Embryonic facial prominence (tissue), 1 donor: ENCODE measurements around the gene CACNG4.

Experiments used
- DNase-seq: peaks from one replicate; pipeline ENCODE4 v3.0.0-alpha.2; 2016; ENCODE audit errors: extremely low spot score

CACNG4 gene

DNA sequence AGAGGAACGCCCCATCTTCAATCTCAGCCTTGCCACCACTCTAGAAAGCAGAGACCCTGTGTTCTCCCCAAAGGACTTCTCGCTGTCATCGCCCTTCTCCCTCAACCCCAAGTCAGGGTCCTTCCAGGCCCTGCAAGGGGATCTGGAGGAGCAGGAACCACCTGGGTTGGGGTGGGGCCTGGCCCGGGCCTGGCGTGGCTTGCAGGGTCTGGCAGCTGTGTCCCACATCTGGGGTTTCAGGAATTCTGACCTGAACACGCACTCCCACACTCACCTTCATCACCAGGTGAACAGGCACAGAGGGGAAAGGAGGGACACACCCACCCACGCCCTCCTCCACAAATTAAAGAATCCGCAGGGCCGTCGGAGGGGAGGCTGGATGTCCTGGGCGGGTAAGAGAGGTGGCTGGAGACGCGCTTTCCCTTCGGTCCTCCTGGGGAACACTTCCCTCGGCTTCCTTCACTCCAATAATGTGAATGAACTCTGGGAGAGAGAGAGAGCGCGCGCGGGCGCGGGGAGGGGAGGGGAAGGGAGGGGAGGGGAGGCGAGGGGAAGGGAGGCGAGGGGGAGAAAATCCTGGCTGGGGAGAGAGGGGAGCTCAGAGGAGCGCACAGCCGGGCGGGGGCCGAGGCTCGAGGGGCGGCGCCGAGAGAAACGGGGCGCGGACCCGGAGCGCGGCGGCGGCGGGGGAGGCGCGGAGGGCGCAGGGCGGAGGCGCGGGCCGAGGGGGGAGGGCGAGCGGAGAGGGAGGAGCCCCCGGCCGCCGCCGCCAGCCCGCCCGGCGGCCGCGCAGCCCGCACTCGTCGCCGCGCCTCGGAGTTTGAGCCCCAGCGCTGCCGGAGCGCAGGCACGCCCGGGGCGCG is at the start of gene CACNG4:
Gene CACNG4 (plus strand): TSS at position 799 of the 863 bp plus-strand sequence. CDS start 205 bp downstream, outside the sequence.
- no peak for DNase-seq

GRCh38 chr17:66915204-66915611 is 49.3 kb upstream of the CACNG4 start:
- no peak for DNase-seq

DNA sequence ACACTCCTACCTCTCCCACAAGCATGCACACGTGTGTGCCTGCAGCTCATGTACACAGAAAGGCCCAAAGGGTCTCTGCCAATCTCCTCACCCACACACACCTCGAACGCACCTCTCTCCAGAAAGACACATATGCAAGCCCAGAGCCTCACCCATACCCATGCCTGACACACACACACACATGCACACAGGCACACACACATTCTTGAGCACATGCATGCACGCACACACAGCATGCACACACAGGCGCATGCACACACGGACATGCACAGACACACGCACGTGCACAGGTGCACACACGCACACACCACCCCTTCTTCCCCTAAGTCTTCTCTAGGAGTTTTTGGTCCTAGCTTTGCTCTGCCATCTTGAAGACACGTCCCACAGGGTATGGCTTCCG is 48.7 kb upstream of the CACNG4 start:
- no peak for DNase-seq

DNA sequence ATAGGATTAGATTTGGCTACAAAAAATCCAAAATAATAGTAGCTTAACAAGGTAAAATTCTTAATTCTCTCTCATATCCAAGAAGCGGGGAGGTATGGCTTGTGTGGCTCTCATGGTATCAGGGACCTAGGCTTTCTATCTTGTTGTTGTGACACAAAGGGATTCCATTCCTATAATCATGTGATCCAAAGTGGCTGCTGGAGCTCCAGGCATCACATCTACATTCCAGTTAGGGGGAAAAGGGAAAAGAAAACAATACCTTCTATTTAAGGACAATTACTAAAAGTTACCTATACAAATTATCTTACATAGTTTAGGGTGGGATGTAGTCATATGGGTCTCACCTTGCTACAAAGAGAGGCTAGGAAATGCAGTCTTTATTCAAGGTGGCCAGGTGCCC is 47.6 kb upstream of the CACNG4 start:
- no peak for DNase-seq

GRCh38 chr17:66918896-66919295 is 45.6 kb upstream of the CACNG4 start:
- DNase-seq: no peak

GRCh38 chr17:66920435-66920834 is 44.1 kb upstream of the CACNG4 start:
- no peak for DNase-seq

GRCh38 chr17:66920950-66921349 is 43.6 kb upstream of the CACNG4 start:
- DNase-seq: no peak

DNA sequence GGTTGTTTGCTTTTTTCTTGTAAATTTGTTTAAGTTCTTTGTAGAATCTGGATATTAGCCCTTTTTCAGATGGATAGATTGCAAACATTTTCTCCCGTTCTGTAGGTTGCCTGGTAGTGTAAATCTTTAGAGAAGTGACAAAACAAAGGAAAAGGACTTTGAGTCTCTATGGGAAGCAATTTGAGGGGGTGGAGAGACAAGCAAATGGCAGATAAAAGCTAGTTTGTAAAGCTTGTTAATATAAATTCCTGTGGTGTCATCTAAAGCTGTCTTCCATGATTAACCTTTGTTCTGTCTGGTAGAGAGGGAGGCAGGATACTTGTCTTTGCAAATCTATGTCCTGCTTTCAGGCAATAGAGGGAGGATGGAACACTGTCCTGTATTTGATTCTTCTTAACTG is 40.6 kb upstream of the CACNG4 start:
- no peak for DNase-seq

DNA sequence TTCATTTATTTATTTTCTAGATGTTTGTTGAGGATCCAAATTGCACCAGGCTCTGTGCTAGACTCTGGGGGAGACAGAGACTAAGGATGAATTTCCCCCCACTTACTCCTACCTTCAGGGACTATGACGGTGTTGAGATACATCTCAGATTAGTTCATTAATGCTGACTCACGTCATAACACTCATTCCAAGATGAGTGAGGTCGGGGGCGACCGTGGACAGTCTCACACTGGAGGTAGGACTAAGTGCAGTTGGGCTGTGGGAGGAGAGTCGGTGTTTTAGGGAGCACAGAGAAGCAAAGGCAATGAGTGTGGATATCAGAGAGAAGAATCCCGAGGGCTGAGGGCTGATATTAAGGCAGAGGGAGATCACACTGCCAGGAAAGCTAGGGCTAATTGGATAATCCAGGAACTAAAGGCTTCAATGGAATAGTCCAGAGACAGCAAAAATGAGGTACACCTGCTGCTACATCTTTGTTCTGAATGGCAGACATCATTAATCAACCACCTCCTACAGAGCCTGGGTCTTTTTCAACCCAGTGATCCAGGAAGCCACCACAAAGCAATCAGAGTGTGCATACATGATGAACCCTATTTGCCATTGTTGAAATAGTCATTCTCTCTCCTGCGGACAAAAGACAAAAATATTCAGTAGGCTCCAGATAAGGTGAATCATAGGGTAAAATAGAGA is 38.6 kb upstream of the CACNG4 start:
- DNase-seq: no peak

DNA sequence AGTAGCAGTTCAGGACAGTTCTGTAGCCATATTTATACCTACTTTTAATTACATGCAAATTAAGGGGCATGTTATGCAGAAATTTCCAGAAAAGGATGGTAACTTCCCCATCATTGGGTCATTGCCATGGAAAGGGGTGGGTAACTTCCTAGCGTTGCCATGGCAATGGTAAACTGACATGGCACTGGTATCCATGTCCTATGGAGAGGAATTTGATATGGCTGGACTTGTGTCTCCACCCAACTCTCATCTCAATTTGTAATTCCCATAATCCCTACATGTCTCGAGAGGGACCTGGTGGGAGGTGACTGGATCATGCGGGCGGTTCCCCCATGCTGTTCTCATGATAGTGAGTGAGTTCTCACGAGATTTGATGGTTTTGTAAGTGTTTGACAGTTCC is 35.6 kb upstream of the CACNG4 start:
- no peak for DNase-seq

- no peak for DNase-seq
Measured at GRCh38 chr17:66929591-66929990, 34.9 kb upstream of the CACNG4 start.

DNA sequence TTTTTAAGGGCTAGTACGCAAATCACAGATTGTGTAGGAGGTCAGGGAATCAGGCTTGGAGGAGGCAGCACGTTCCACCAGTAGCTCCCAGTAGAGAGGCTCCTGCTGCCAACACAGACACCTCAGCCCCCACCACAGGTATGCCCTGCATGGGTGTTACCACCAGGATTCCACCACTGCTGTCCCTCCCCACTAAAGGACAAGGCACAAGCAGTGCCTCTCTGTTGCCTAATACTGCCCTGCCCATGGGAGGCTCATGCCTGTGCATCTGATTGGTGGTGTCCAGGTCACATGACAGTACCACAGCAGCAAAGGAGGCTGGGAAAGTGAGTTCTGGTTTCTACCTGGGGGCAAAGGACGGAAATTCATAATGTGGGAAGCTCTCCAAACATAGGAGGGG is 33.6 kb upstream of the CACNG4 start:
- no peak for DNase-seq

- no peak for DNase-seq
Measured at GRCh38 chr17:66932311-66932710, 32.2 kb upstream of the CACNG4 start.

DNA sequence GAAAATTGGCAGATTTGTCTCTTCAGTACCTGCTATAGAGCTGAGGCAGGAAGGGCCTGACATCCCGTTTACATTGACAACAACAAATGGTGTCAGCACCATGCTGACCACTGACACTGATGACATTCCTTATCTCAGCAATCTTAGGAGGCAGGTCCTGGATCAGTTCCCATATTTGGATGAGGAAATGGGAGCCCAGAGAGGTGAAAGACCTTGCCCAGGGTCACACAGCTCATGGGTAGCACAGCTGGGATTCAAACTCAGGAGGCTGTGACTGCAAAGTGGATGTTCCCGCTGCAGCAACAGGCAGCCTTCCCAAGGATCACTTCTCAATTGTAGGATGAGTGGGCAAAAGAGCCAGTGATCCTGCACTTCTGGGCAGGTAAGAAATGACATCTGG is 30.5 kb upstream of the CACNG4 start:
- DNase-seq: no peak

GRCh38 chr17:66935717-66936116 is 28.8 kb upstream of the CACNG4 start:
- no peak for DNase-seq

DNA sequence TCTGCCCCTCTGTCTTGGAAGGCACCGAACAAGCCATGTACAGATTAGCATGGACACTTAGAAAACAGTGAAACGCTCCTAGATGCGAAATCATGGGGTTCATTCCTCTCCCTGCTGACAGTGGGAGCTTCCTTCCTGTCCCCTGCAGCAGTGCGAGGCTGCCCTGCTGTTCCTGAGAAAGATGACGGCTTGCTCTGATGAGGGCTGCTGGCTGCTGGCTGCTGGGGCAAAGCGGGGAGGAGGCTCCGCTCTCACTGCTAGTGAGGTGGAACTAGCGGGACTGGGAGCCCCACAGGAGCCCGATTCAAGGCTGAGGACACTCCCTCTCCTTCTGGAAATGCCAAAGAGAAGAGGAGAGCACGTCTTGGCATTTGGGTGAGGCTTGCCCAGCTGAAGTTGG is 25.9 kb upstream of the CACNG4 start:
- no peak for DNase-seq

DNA sequence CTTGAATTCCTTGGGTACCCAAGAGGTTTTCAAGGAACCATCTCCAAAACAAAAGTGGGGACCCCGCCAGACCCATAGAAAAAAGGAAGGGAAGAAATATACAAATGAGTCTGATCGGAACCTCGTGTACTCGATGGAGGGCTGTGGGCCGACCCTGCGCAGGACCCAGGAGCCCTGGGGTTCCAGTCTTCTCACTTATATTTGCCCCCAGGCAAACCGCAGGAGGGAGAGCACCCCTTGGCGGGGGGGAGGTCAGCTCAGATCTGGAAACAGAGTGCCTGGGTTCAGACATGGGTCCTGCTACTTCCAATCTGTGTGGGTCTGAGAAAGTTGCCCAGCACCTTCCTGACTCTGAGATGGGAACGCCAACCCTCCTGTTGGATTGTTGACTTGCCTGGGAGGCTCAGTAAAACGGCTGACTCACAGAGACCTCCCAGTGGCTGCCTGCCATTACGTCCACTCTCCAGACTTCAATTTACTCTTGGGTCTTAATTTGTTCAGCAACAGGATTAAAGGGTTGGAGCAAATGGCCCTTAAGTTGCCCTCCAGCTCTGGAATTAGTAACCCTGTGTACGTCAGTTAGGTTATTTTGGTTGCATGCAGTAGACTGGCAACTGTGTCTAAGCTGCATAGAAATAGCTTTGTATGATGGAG is 24.9 kb upstream of the CACNG4 start:
- no peak for DNase-seq

GRCh38 chr17:66941249-66941648 is 23.3 kb upstream of the CACNG4 start:
- no peak for DNase-seq

- no peak for DNase-seq
Measured at GRCh38 chr17:66941773-66942450, 22.6 kb upstream of the CACNG4 start.

DNA sequence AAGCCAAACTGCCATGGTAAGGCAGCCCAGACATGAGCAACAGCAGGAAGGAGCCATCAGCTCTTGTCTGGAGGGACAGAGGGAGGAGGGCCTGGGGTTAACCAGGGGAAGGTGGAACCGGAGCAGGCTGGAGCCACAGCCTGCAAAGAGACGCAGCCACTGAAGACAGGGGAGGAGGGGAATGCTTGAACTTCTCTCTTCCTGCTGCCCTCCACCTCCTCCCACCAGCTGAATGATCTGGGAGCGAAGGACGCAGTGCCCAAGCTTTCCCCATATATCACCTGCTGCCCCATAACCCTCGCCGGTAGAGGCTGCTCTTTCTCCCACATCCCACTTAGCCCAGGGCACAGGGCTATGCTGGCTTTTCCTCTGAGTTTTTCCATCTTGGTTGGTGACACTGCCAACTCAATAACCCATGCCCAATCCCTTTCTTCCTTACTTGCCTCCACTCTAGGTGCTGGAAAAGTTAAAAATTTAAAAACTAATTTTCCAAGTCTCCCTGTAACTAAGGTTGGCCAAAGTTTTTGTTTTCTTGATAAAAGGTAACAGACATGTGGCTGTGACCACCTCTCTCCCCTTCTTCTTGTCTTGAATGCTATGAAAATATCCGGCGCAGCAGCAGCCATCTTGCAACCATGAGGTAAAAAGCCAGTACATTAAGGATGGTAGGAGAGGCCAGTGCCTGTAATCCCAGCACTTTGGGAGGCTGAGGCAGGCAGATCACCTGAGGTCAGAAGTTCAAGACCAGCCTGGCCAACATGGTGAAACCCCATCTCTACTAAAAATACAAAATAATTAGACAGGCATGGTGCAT is 21.8 kb upstream of the CACNG4 start:
- no peak for DNase-seq

DNA sequence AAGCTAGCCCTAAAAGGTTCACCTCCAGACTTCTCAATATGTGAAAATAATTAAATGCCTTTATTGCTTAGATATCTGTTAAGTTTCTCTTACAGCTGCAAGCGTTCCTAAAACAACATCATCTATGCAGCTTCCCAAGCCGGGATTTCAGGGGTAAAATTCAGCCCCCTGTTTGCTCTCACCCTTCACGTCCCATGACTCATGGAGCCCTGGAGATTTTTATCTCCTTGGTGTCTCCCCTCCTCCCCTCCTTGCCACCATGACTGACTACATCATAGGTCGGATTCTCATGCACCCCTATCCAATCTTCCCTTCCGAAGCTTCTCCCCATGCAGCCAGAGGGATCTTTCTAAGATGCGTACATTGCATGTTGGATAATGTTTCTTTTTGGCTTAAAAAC is 21.0 kb upstream of the CACNG4 start:
- no peak for DNase-seq
